HS-5 (cell line): ENCODE data around the gene DCHS1.

Experiments
- DNase-seq: peaks from one replicate; pipeline ENCODE4 v3.0.0-alpha.2; 2012; ENCODE audit warnings: low read depth

Gene DCHS1

DNA sequence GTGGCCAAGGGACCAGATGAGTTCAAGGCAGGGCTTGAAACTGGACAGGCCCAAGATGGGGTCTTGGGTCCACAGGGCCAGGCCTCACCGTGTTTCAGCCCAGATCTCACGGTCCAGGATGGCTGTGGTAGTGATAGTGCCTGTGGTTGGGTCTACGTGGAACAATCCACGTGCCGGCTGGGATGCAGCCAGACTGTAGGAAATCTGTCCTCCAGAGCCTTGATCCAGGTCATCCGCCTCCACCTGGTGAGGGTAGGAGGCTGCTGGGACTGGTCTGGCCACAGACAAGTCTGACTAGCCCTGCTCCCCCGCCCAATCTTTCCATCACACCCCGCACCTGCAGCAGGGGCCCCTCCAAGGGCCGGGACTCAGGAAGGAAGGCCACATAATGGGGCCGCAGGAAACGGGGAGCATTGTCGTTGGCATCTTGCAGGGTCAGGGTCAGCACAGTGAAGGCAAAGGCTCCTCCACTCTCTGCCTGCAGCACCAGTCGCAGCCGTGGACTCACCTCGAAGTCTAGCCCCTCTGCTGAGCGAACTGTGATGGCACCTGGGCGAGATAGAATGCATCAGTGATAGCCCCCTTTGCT lies 29.7 kb downstream of the DCHS1 start:
- DNase-seq, result no peak

DNA sequence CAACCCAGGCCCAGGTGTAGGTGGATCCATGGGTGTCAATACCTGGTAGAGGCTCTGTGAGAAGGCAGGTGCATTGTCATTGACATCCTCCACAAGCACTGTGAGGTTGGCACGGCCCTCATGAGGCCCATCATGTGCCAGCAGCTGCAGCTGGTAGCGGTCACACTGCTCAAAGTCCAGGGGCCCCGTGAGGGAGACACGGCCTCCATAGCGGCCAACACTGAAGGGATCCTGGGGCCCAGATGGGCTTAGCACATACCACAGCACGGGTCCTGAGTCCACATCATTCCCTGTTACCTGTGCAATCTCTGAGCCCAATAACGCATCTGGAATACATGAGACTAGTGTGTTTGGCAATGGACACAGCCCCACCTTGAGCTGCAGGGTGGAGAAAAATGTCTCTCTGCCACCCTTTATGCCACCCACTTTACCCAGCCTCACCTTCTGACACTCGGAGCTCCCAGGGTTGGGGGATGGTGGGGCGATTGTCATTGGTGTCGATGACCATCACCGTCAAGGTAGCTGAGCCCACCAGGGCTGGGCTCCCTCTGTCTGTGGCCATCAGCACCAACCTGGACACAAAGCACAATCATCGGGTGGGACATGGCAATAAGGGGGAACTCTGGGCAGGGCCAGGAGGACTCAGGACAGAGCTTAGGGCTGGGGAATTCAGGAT lies 30.3 kb downstream of the DCHS1 start:
- DNase-seq, result no peak

DNA sequence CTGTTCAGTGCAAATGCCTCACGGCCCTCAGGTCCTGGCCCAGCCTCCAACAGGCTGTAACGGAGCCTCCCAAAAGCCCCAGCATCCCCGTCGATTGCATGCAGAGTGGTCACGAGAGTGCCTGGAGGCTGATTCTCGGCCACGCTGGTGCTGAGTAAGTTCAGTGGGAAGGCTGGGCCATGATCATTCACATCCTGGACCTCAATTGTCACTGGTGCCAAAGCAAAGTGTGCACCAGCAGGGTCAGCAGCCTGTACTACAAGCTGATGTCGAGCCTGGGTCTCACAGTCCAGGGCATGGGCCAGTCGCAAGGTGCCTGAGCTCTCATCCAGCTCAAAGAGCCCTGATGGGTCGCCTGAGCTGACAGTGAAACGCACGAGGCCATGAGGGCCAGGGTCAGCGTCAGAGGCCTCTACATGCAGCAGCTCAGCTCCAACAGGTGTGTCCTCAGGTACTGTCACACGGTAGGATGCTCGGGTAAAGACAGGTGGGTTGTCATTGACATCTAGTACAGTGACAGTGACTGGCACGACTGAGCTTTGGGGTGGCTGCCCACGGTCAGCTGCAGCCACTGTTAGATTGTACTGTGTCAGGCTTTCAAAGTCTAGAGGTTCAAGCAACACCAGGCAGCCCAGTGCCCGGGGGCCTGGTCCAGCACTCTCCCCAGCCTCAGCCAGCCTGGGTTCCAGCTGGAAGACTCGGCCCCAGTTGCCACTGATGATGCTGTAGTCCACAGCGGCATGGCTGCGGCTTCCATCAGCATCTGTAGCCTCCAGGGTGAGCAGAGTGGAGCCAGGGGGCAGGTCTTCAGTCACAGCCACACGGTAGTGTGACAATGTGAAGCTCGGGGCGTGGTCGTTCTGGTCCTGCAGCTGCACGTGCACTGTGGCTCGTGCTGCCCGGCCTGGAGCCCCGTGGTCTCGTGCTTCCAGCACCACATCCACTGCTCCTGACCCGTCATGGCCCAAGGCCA lies 31.9 kb downstream of the DCHS1 start:
- no peak for DNase-seq

DNA sequence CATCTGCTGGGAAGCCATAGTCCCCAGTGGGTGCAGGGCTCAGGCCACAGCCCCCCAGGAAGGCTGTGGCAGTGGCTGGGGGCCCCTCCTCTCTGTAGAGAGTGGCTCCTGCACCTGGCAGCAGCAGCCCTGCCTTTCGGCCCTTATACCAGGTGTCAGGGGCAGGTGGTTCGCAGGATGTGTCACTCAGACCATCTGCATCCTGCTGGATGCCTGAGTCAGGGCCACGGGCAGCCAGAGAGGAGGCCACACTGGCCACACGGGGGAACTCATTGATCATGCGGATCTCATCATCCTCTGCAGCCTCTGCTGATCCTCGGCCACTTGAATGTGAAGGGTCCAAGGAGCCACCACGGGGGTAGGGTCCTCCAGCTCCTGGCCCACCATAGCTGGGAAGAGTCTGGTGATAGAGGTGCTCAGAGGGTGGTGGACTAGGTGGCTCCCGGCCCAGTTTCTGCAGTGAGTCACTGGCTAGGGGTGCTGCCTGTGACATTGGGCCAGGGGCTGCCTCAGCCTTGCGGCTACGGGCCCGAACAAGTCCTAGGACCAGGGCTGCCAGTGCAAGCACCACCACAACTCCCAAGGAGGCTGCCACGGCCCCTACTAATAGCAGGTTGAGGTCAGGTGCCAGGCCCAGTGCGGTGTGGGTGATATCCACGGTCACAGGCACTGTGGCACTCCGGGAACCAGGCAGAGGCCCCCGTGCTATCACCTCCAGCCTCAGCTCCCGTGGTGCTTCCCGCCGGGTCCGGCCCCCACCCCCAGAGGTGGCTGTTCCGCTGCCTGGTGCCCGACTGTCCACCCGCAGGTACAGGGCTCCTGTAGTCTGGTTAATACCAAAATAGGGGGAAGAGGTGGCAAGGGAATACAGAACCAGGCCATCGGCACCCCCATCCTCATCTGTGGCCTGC lies 33.1 kb downstream of the DCHS1 start:
- no peak for DNase-seq

DNA sequence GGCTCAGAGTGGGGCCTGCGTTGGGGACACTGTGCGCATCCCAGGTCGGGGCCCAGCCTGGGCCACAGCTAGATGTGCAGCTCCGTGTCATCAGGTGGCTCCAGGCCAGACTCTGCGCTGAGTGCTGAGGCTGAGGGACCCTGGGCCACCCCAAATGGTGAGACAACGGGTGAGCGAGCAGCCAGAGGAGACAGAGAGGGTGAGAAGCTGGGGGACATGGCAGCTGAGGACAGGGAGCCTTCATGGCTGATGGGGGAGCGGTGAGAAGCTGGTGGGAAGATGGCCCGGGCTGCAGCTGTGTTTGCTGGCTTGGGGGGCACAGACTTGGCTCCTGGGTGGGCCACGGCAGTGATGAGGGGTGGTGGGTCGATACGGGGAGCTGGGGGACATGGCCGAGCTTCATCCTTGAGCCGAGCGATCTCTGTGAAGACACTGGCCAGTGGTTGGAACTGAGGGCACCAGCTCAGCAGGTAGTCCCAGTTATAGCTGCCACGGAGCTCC lies 33.8 kb downstream of the DCHS1 start:
- DNase-seq, result no peak

DNA sequence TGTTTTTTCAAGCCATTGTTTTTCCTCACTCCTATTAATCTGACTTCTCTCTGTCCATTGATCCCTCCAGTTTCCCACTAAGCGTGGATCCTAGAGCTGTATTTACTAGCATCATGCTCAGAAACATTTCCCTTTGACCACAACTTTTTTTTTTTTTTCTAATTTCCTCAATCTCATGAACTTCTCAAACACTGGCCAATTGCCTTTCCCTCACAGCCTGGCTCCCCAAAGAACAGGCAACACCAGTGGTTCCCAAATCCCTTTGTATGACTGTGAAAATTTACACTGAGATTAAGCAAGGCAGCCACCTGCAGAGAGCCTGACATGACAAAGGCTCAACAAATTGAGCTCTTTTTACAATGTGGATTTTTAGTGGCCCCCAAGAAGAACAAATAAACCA lies 35.0 kb downstream of the DCHS1 start:
- DNase-seq, result no peak

DNA sequence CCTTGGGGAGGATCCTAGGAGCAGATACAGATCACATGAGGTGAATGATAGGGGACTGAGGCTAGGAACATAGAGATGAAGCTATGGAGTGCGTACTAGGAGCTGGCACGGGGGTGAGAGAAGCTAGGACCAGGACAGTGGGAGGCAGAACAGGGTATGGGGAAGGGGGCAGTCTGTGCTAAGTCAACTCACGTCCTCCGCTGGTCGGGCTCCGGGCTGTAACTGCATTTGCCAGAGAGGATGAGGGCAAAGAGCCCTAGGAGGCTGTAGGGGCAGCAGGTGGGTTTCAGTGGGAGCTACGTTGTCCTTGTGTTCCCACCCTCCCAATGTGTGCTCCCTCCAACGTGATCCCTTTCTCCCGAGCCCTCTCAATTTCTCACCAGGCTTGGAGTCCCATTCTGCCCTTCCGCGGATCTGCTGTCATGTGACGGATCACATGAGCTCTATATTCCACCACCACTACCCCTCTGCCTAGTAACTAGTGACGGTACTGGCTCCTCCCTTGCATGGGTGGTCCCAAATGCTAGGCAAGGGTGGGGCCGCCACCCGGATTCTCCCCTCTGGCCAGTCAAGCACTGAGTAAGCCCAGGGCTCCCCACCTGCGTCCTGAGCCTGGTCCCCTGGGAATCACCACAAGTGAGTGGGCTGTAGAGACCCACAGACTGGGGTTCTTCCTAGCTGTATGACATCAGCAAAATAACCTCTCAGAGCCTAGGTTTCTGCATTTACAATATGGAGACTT lies 36.4 kb downstream of the DCHS1 start, which contains the start of gene TPP1:
Gene TPP1, minus strand, starts transcription at position 419 of the 742 bp plus-strand sequence. Its CDS starts 22 bp downstream, at position 397.
- peak; percentile 85 for DNase-seq

DNA sequence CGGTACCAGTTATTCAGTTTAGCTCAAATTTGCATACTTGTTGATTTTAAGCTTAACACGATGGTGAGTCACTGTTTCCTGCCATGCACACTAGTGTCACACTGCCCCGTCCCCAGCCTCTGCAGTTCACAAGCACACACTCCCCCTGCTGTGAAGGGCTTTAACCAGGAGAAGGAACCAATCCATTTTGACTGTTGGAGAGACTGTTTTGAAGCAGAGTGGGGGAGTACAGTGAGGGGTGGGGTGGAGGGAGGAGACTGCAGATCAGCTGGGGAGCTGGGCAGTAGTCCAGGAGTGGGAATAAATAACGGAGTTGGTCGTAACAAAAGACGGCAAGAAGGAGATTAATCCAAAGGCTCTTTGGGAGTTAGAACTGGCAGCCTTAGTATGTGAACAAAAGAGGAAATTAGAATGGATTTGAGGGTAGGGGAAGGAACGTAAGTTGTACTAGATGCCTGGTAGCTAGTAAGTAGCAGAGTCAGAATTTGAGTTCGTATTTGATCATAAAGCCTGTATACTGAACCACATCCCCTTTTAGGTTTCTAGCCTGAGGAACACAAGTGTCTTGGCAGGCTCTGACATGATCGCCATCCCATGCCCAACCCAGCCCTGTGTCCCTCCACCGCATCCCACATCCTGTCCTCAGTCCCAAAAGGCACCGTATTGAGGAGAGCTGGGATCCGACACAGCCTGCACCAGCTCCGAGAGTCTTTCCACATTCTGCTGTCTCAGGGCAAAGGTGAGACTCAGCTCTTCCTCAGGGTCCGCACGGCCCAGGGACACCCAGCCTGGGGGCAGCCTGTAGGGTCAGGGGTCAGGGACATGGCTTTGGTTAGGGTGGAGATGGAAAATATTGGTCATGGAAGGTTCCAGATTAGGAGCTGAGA lies 37.2 kb downstream of the DCHS1 start:
- no peak for DNase-seq

DNA sequence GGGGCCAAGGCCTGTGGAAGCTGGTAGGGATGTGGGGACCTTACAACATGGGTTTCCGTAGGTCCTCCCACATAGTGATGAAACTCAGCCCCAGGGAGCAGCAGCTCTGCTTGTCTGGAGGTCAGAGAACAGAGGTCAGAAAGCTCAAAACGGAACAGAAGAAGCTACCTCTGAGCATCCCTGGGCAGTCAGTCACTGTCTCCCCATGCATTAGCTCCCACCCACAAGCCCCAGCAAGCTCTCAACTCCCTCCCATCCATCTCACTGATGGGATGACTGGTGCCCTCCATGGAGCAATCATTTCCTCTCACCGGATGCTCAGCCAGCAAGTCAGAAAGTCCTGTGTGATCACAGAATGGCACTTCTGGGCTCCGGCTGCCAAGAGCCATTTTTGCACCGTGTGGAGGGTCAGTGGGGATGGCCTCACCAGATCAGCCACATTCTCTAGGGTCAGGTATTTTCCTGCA lies 38.3 kb downstream of the DCHS1 start:
- no peak for DNase-seq

DNA sequence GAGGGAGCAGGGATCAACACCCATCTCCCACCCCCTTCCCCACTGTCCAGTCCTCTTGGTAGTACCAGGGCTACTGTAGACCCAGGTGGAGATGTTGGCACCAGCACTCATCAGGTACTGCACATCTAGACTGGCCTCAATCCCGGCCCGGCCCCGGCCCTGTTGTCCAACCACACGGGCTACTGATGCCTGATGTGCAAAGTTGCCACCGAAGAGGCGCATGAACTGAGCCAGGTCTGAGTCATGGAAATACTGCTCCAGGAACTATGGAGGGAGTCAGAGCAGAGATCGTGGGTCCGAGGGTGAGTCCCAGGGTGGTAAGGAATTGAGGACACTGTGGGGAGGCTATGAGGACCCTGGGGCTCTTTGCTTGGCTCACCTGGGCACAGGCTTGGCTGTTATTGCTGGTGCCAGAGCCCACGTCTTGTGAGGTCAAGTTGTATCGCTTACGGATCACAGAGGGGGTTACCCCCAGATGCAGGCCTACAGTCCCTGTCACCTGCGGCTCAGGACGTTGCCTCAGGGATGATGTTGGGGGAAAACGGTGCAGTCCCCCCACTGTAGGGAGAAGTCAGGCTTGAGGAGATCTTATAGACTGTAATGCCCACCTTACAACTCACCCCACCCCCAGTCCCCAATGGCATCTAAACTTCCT lies 38.9 kb downstream of the DCHS1 start:
- no peak for DNase-seq

DNA sequence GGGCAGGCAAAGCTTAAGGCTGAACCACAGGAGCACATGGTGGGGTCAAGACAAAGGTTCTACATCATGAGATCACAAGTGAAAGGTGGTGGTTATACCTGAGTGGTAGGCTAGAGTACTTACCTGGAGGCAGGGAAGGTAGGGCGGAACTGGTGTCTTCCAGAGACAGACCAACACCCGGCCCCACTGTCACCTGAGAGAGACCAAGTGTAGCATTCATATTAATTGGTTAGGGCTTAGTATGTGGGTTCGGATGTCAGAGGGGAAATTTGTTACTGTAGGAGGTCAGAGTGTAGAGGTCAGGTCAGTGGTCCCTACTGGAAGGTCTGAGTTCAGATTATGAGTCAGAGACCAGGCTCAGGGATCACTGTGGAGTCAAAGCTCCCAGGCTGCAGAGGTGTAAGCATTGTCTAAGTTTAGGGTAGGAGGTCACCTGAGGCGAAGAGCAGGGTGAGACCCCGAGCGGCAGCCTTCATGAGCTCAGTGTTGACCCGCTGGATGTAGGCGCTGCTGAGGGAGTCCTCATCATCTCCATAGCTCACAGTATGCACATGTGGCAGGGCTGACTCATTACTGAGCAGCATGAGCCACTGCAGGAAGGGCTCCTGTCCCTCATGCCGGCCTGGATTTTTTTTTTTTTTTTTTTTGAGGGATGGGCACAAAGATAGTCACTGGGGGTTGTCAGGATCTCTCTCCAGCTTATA lies 39.6 kb downstream of the DCHS1 start:
- DNase-seq, result no peak

DNA sequence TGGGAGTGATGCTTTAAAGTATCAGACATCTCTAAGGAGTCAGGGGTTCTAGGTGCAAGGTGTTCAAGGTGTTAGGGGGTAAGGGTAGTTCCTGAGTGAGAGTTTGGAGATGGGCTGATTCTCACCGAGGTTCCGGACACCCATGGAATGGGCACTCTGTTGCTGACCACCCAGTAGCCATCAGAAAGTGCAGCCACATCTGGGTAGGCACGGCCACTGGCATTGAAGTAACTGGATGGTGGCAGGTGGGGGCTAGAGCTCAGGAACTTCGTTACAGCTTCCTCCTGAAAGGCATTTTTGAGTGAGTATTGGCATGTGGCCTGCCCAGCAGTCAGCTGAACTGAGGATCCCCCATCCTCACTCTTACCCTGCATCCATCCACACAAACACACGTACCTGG lies 40.6 kb downstream of the DCHS1 start:
- no peak for DNase-seq

DNA sequence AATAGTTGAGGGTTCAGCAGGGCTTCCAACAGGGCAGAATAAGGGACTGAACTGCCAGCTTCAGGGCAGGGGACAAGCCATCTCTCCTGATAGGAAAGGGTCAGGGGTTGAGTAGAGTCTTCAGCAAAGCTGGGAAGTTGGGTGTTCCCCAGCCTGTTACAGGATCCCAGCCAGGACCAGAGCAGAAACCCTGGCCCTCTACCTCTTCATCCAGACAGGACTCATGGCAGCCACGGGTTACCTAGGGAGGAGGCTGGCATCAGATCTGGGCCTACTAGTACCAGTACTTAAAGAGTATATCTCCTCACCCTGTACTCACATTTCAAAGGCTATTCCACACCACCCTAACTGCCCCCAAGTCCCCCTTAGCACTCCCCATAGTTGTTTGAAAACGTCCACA lies 41.2 kb downstream of the DCHS1 start:
- DNase-seq, result no peak

DNA sequence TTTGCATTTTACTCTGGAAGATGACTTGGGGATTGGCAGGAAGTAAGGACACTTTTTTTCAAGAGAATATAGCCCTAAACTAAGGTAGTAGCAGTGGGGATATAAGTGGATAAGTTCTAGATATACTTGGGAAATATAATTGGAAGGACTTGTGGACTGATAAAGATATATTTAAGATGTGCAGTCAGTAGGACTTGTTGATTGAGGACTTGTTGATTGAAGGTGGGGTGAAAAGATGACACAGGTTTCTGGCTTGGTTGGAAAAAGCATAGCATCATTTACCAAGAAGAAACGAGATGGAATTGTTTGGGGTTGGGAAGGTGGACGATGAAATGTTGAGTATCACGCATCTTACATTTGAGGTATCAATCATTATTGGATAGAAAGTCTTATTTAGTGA lies 42.1 kb downstream of the DCHS1 start:
- no peak for DNase-seq

DNA sequence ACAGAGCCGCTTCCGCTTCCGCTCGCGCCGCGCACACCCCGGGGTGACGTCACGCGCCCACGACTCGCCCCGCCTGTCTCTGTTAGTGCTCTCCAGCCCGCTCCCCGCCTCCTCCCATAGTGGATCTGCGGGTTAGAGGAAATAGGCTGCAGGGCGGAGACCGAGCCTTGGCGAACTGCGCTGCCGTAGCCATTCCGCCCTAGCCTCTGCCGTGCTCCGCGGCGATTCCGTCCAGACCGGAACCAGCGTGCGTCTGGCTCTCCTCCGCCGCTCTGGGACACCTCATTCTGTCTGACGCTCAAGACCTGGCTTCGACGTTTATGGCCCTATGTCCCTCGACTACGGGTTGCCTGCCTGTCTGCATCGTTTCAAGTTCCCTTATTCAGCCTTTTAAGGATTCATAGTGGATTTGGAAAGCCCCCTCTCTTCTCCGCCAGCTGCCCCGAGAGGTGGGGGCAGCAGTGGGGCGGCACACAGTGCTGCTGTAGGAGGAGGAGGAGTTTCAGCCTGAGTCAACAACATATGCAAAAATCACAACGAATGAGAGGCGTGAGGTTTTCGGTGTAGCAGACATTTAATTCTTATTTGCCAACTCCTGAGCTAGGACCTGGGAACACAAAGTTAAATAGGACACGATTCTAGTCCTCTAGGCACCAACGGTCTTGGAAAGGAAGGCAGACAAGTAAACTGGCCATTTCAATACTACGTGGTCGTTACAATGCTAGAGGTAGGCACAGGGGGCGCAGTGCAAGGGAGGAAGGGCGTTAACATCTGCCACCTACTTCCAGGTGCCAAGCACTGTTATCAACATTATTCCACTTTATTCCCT lies 43.2 kb downstream of the DCHS1 start, which contains the start of gene TAF10:
Gene TAF10, minus strand, starts transcription at position 4 of the 829 bp plus-strand sequence. CDS start 27 bp downstream, outside the sequence.
- no peak for DNase-seq

DNA sequence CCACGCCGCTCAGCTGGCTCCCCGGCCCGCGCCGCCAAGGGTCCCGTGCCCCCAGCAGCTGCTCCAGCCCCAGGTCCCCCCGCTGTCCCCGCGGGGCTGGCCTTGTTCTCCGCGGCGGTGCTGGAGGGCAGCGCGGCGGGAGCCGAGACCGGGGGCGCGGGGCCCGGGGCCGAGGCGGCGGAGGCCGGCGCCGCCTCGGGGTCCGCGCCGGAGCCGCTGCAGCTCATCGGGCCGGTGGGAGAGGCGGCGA lies 43.7 kb downstream of the DCHS1 start:
- DNase-seq, result no peak

DNA sequence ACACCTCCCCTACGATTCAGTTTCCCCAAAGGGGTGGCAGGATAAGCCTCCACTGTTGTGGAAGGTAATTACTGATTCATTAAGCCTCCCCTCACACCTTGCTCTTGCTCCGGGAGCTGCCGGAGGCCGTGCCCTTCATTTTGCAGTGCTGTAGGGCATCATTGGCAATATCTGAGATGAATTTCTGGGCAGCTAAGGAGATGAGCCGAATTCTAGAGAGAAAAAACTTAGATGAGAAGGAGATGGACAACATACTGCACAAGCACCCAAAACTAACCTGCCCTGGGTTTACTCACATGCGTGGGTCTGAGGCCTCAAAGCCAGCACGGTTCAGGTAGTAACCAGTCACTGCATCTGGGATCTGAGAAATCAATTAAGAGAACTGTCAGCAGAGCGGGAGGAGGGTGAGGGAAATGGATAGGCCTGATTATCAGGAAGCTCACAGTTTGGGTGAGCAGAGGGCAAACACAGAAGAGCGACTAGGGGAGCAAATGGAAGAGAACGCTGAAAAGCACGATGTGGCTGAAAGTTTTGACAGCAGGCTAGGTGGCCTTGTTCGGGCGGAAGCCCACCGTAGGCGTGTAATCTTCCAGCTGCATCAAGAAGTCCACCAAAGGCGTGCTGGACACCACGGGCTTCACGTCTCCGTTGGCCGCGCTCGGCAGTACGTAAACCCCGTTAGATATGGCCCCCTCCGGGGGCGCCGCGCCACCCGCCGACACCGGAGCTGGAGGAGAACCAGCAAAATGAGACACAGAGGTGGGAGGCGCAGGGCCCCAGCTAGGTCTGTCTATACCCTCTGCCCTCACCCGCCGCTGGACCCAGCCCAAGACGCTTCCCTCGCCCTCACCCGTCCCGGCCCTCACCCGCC lies 44.3 kb downstream of the DCHS1 start:
- DNase-seq, result no peak
